ENCODE results near the gene NEK6.

DNA sequence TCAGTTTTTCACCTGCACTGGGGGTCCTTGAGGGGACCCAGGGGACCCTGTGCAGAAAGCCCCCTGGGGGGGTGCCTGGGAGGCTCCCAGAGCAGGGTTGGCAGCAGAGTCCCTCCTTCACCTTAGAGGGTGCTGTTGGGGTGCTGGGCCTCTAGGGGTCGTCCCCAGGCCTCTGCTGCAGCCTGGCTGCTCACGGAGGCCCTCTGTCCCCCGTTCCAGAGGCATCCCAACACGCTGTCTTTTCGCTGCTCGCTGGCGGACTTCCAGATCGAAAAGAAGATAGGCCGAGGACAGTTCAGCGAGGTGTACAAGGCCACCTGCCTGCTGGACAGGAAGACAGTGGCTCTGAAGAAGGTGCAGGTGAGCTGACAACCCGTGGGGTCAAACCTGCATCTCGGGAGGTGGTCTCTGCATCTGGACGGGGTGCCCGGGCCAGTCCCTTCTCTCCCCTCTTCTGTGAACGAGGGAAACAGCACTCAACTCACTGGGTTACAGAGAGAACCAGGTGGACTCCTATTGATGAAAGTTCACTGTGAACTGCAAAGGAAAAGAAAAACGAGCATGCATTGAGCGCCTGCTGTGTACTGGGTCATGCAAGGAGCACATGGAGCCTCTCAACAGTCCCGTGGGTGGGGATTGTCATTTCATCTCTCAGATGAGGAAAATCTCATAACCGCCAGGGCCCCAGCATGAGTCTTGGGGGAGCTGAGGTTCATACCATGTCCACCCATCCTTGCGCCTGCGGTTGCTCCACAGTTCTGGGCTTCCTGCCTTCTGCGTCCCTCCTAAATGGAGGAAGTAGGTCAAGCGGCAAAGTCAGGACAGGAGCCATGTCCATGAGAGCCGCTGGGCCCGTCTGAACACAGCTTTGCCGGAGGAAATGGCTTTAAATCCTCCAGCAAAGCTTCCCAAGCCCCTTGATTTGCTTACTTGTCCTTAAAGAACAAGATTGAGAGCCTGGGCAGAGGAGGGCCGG is 54.8 kb downstream of the NEK6 start:
- TF ChIP-seq OSR1 (CRISPR knock-in tag; IDR thresholded peaks at IDR 0.05) (no peak), ISL1 (CRISPR knock-in tag; IDR thresholded peaks at IDR 0.05) (no peak), RARB (CRISPR knock-in tag; IDR thresholded peaks at IDR 0.05) (no peak), SNAI2 (CRISPR knock-in tag; IDR thresholded peaks at IDR 0.05) (no peak)
- TF ChIP-seq, protein P1, sequence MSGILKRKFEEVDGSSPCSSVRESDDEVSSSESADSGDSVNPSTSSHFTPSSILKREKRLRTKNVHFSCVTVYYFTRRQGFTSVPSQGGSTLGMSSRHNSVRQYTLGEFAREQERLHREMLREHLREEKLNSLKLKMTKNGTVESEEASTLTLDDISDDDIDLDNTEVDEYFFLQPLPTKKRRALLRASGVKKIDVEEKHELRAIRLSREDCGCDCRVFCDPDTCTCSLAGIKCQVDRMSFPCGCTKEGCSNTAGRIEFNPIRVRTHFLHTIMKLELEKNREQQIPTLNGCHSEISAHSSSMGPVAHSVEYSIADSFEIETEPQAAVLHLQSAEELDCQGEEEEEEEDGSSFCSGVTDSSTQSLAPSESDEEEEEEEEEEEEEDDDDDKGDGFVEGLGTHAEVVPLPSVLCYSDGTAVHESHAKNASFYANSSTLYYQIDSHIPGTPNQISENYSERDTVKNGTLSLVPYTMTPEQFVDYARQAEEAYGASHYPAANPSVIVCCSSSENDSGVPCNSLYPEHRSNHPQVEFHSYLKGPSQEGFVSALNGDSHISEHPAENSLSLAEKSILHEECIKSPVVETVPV (CRISPR knock-in tag; IDR thresholded peaks at IDR 0.05) = no peak

Measured in SK-N-SH treated with all-trans-retinoic acid at 6 μM for 48 hours (cell line).